NCI-H2107 treated with DMSO at 0.1 percent for 48 hours (cell line): ENCODE results near the gene KPTN.
A peak's percentile ranks its signal among the peaks of the same experiment; 100 is the strongest.
"Not testable (repeated sequence)": the region's sequence is repeated elsewhere in the genome, so short reads cannot be mapped to it uniquely, and the experiment has no call there.

Experiments
- DNase-seq: peaks from one replicate; lab custom pipeline; 2025; ENCODE audit not compliant: unreplicated experiment; lab: John Stamatoyannopoulos, UW

KPTN gene

GRCh38 chr19:47492137-47492533, 8.1 kb upstream of the KPTN start:
- DNase-seq: no peak

- no peak for DNase-seq
These were observed 7.5 kb upstream of the KPTN start for GRCh38 chr19:47491358-47492136.

GRCh38 chr19:47490847-47491246, 6.8 kb upstream of the KPTN start:
- DNase-seq: no peak

- DNase-seq: no peak
These were observed 6.0 kb upstream of the KPTN start for GRCh38 chr19:47490031-47490430.

DNA sequence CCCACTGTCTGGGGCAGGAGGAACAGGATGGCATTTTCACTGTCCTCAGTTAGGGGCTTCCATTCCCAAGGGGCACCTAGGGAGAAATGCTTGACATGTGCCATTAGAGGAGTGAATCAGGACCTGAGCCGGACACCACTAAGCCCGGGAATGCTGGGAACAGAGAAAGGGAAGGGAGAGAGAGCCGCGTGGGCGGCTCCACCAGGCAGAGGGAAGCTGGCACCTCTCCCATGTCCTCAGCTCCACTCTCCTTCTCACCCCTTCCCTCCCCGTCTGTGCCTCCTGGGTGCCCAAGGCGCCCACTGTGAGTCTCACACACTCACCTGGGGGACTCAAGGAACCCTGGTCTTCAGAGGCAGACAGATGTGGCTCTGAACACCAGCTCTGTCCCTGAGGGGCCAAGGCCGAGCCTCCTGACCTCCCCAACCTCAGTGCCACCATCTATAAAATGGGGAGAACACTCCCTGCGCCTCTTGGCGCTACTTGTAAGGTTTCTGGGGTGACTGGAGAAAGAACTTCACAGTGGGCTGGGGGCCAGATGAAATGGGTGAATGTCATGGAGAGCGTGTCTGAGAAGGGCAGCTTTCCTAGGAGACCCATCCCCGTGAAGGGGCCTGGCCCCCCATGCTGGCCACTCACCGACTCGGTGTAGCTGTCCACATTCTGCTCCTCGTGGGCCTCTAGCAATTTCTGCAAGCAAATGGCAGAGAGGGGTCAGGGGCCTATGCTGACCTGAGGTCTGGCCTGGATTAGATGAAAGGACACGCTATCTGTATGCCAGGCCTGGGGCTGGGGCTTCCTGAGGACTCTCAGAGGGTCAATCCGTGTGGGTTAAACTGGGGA, 5.3 kb upstream of the KPTN start:
- no peak for DNase-seq

GRCh38 chr19:47487551-47488515, 3.8 kb upstream of the KPTN start:
- DNase-seq: no peak

GRCh38 chr19:47486900-47487299, 2.9 kb upstream of the KPTN start:
- DNase-seq: no peak

DNA sequence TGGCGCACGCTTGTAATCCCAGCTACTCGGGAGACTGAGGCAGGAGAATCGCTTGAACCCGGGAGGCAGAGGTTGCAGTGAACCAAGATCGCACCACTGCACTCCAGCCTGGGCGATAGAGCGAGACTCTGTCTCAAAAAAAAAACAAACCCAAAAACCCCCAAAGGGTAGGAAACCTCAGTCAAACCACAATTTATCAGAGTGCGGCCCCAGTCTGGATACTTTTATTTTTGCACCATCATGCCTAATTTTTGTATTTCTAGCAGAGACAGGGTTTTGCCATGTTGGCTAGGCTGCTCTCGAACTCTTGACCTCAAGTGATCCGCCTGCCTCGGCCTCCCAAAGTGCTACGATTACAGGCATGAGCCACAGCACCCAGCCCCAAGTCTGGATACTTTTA, 2.2 kb upstream of the KPTN start:
- DNase-seq: not testable (repeated sequence)

GRCh38 chr19:47485210-47485609, 1.2 kb upstream of the KPTN start:
- no peak for DNase-seq

DNA sequence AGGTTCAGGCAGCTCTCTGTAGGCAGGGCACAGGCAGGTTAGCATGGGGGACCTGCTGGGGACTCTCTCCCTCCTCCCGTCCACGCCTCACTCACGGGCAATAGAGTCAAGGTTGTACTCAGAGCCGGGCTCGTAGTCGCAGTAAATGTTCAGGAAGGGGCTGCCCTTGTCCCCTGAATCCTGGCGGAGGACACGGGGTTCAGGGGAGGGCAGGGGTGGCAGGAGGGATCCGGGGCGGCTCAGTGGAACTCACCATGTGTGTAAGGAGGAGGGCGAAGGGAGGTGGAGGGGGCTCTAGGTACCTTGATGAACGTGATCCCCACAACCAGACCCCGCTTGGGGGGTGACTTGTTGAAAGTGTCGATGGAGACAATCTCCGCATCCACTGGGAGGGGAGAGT, 819 bp downstream of the KPTN start:
- no peak for DNase-seq

- DNase-seq: no peak
These were observed 2.5 kb downstream of the KPTN start for GRCh38 chr19:47481460-47482052.

- DNase-seq: no peak
These were observed 3.4 kb downstream of the KPTN start for GRCh38 chr19:47480658-47481057.

- DNase-seq: no peak
These were observed 4.1 kb downstream of the KPTN start for GRCh38 chr19:47479701-47480503.

- no peak for DNase-seq
These were observed 7.5 kb downstream of the KPTN start for GRCh38 chr19:47476438-47476972.

DNA sequence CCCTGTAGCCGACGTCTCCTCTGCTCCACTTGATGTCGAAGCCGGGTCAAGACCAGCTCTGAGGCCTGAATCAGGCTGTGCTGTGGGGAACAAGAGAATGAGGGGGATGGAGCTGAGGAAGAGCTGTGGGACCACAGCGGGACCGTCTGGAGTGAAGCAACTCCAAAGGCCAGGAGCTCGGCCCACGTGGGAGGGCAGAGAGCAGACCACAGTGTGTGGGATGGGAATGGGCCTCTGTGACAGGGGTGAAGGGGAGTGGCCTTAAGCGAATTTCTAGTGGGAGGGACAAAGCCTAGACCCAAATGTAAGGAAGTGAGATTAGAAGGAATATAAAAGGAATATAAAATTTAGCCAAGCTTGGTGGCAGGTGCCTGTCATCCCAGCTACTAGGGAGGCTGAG, 8.6 kb downstream of the KPTN start:
- no peak for DNase-seq

DNA sequence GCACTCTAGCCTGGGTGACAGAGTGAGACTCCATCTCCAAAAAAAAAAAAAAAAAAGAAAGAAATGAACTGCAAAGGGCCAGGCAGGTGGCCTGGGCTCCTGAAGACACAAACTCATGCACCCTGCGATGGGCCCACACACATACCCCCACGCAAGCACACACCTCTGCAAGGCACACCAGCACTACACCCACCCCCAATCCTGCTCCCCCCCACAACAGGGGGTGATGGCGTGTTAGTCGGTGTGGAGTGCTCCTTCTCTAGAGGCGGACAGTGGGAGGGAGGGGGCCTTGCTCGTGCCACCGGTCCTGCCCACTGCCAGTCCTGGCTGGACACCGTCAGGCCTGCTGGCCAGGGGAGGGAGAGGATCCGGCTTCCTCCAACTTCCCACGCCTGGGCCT, 10.7 kb downstream of the KPTN start:
- DNase-seq: no peak

DNA sequence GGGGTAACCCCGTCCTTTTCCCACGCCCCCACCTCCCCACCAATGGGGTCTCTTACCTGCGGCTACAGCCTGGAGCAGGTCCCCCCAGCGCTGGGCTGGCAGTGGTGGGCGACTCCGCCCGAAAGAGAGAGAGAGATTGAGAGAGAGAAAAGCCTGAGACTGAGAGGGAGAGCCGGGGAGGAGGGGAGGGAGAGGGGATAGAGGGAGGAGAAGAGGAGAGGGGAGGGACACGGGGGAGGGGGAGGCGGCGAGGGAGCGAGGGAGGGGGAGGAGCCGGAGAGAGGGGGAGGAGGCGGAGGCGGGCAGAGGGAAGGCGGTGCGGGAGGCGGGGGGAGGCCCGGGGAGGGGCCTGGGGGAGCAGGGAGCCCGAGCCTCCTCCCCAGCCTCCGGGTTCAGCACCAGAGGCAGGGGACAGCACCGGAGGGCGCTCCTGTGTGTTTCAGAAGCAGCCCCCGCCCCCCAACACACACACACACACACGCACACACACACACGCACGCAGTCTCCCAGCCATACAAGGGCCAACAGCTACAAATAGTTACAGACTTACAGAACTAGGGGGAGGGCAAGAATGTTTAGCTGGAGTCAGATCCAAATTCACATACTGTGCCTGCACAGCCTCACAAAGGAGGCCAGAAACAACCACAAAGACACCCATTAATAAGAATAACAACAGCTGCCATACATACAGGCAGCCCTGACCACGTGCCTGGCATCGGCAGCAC, 12.1 kb downstream of the KPTN start, which contains the start of gene SLC8A2:
Gene SLC8A2 (minus strand): TSS at position 161 of the 725 bp plus-strand sequence. CDS start 5,490 bp downstream, outside the sequence.
- DNase-seq: peak; percentile 41

GRCh38 chr19:47471381-47471732, 12.7 kb downstream of the KPTN start:
- DNase-seq: no peak
